Colonic mucosa (tissue), 4 donors: ENCODE measurements around the gene FANCE. TPM values are rescaled to one million over a fixed set of nuclear protein-coding genes. Genes with fewer than 3 reads are reported as not detected.

Source experiments
- DNase-seq: peaks from one replicate; pipeline ENCODE4 v3.0.0-alpha.2; 2020
- H3K27ac ChIP-seq: fragments of 200-600 bp; one replicate; pipeline ENCODE4 v1.8.0; 2021
- H3K27me3 ChIP-seq: fragments of 200-600 bp; one replicate; pipeline ENCODE4 v1.8.0; 2021
- H3K36me3 ChIP-seq: fragments of 200-600 bp; one replicate; pipeline ENCODE4 v1.8.0; 2021
- H3K4me1 ChIP-seq: fragments of 200-600 bp; one replicate; pipeline ENCODE4 v1.8.0; 2021; ENCODE audit warnings: mild to moderate bottlenecking
- H3K4me3 ChIP-seq: fragments of 200-600 bp; one replicate; pipeline ENCODE4 v1.8.0; 2021
- H3K9ac ChIP-seq, 2 donors: one replicate each; pipeline ENCODE4 v1.7.0; 2013; ENCODE audit warnings: control low read depth in 2 of 2, low read depth in 2 of 2, low read length in 2 of 2
- H3K9me3 ChIP-seq: fragments of 200-600 bp; one replicate; pipeline ENCODE4 v1.8.0; 2021
- CTCF ChIP-seq: fragments of 200-600 bp; IDR thresholded peaks from one replicate; pipeline ENCODE4 v1.8.0; 2022; ENCODE audit warnings: antibody characterized with exemption, mild to moderate bottlenecking
- intact Hi-C: fragments of 100-400 bp; cut with DNase I; formaldehyde crosslinking; loops from one replicate; pipeline ENCODE4 v1.14.1; 2022
- total RNA-seq, 2 donors: library from RNA; stranded (reverse); fragmentation: NEBNext Ultra II Directional in 1 of 2; extraction: Animal tissue kit (Norgen Biotek cat#: 25700) in 1 of 2; gene quantifications; one replicate each; pipeline ENCODE4 v1.2.1, GENCODE V29; 2021
- donor health status: healthy.
- donor health status: DM: no; HTN: no; CAD: no.
- donor health status: DM: no; HTN: no; CAD: no.

FANCE gene
- total RNA-seq, 2 donors from 2014 or later: 3.7 to 10.7 TPM

GRCh38 chr6:35468980-35469750 lies 17.0 kb downstream of the FANCE start:
- no peak for TF ChIP-seq CTCF
- peak overlapping the region; percentile 75 to 81 for H3K9ac ChIP-seq
- H3K36me3 ChIP-seq: no peaks in the 10 kb centered on the region
- no peaks in the 10 kb centered on the region for H3K27me3 ChIP-seq
- H3K9me3 ChIP-seq: no peaks in the 10 kb centered on the region
- peak overlapping the region; percentile 74 for H3K27ac ChIP-seq
- H3K4me1 ChIP-seq: no peaks in the 10 kb centered on the region
- intact Hi-C loops: no loop called here
- peak overlapping the region; percentile 63 for H3K4me3 ChIP-seq
- DNase-seq: peak; percentile 41

GRCh38 chr6:35469751-35470662 lies 17.9 kb downstream of the FANCE start:
- peak overlapping the region; percentile 63 for H3K4me3 ChIP-seq
- H3K27me3 ChIP-seq: no peaks in the 10 kb centered on the region
- no peaks in the 10 kb centered on the region for H3K9me3 ChIP-seq
- peak; percentile 58 for DNase-seq
- no peaks in the 10 kb centered on the region for H3K4me1 ChIP-seq
- H3K9ac ChIP-seq: peak overlapping the region; percentile 75 to 81
- H3K27ac ChIP-seq: peak overlapping the region; percentile 74
- TF ChIP-seq CTCF: no peak
- intact Hi-C loops: no loop called here
- H3K36me3 ChIP-seq: no peaks in the 10 kb centered on the region

- intact Hi-C loops: no loop called here
- Histone ChIP-seq H3K4me1 (no peaks in the 10 kb centered on the region), H3K36me3 (no peaks in the 10 kb centered on the region), H3K9ac (peak overlapping the region in 1 of 2 donors; percentile 75), H3K27me3 (no peaks in the 10 kb centered on the region), H3K27ac (no peak overlapping the region), H3K9me3 (no peaks in the 10 kb centered on the region), H3K4me3 (no peak overlapping the region)
- no peak for TF ChIP-seq CTCF
- DNase-seq: no peak
Measured at GRCh38 chr6:35470663-35471120, 18.6 kb downstream of the FANCE start.

GRCh38 chr6:35471836-35472345 lies 19.8 kb downstream of the FANCE start:
- H3K4me3 ChIP-seq: no peak overlapping the region

More at GRCh38 chr6:35471836-35472345, 19.8 kb downstream of the FANCE start:
- Histone ChIP-seq H3K9me3 (no peaks in the 10 kb centered on the region), H3K36me3 (no peaks in the 10 kb centered on the region), H3K27ac (no peak overlapping the region), H3K27me3 (no peaks in the 10 kb centered on the region), H3K9ac (peak overlapping the region in 1 of 2 donors; percentile 28), H3K4me1 (no peaks in the 10 kb centered on the region)
- TF ChIP-seq CTCF: no peak
- no peak for DNase-seq
- intact Hi-C loops: no loop called here
